ENCODE data around the gene ACSM6. TPM values are rescaled to one million over a fixed set of nuclear protein-coding genes. Genes with fewer than 3 reads are reported as not detected.

The ACSM6 gene
- total RNA-seq, 4 donors from 2014 or later = not detected

GRCh38 chr10:95256268-95256667, 62.2 kb downstream of the ACSM6 start:
- intact Hi-C loops (cut with DNase I; ENCODE audit: low total_unique reads) (no loop called here), in situ Hi-C loops (cut with MboI; ENCODE audit: low sequenced_read_pairs in 4 of 4) (no loop called here)
- Histone ChIP-seq H3K4me1 (peaks cover 22 to 31% of the 10 kb centered on the region in 2 donors), H3K36me3 (peaks cover 0 to 45% of the 10 kb centered on the region in 2 donors), H3K4me3 (no peak overlapping the region), H3K27me3 (no peaks in the 10 kb centered on the region), H3K27ac (peak overlapping the region in 1 of 4 donors; percentile 85), H3K9me3 (no peaks in the 10 kb centered on the region)
- DNase-seq = no peak
- TF ChIP-seq CTCF (IDR thresholded peaks at IDR 0.05 in 4 of 5, conservative IDR thresholded peaks at IDR 0.05 in 1 of 5) = no peak
- TF ChIP-seq POLR2A (IDR thresholded peaks at IDR 0.05) = no peak
- ATAC-seq = no peak

GRCh38 chr10:95257849-95258248, 63.8 kb downstream of the ACSM6 start:
- intact Hi-C loops (cut with DNase I; ENCODE audit: low total_unique reads) = no loop called here
- H3K4me3 ChIP-seq = no peak overlapping the region
- H3K4me1 ChIP-seq = peaks cover 30 to 31% of the 10 kb centered on the region in 2 donors
- peaks cover 0 to 57% of the 10 kb centered on the region in 2 donors for H3K36me3 ChIP-seq
- ATAC-seq (no peak), DNase-seq (no peak)
- no peaks in the 10 kb centered on the region for H3K27me3 ChIP-seq
- TF ChIP-seq POLR2A (IDR thresholded peaks at IDR 0.05) = no peak
- no peak for TF ChIP-seq CTCF (IDR thresholded peaks at IDR 0.05 in 4 of 5, conservative IDR thresholded peaks at IDR 0.05 in 1 of 5)
- H3K27ac ChIP-seq = peak overlapping the region; percentile 34 to 97 (median 66)
- in situ Hi-C loops (cut with MboI; ENCODE audit: low sequenced_read_pairs in 4 of 4) = no loop called here
- no peaks in the 10 kb centered on the region for H3K9me3 ChIP-seq

- Histone ChIP-seq H3K4me3 (no peak overlapping the region), H3K27me3 (no peaks in the 10 kb centered on the region), H3K27ac (peak overlapping the region; percentile 67 to 97 (median 92)), H3K4me1 (peaks cover 49 to 50% of the 10 kb centered on the region in 2 donors), H3K36me3 (peaks cover 0 to 78% of the 10 kb centered on the region in 2 donors), H3K9me3 (no peaks in the 10 kb centered on the region)
- in situ Hi-C loops (cut with MboI; ENCODE audit: low sequenced_read_pairs in 4 of 4) (no loop called here), intact Hi-C loops (cut with DNase I; ENCODE audit: low total_unique reads) (no loop called here)
- no peak for DNase-seq
- ATAC-seq = peak in 1 of 2 donors; percentile 47
- TF ChIP-seq POLR2A (IDR thresholded peaks at IDR 0.05) (no peak), CTCF (IDR thresholded peaks at IDR 0.05 in 4 of 5, conservative IDR thresholded peaks at IDR 0.05 in 1 of 5) (no peak)
Measured at GRCh38 chr10:95260397-95260881, 66.4 kb downstream of the ACSM6 start.

- Histone ChIP-seq H3K4me3 (no peak overlapping the region), H3K27ac (peak overlapping the region; percentile 67 to 97 (median 92)), H3K27me3 (no peaks in the 10 kb centered on the region), H3K36me3 (peaks cover 0 to 78% of the 10 kb centered on the region in 2 donors), H3K4me1 (peaks cover 47 to 51% of the 10 kb centered on the region in 2 donors), H3K9me3 (no peaks in the 10 kb centered on the region)
- intact Hi-C loops (cut with DNase I; ENCODE audit: low total_unique reads) = no loop called here
- TF ChIP-seq CTCF (IDR thresholded peaks at IDR 0.05 in 4 of 5, conservative IDR thresholded peaks at IDR 0.05 in 1 of 5) (no peak), POLR2A (IDR thresholded peaks at IDR 0.05) (no peak)
- in situ Hi-C loops (cut with MboI; ENCODE audit: low sequenced_read_pairs in 4 of 4) = no loop called here
- DNase-seq (no peak), ATAC-seq (peak in 1 of 2 donors; percentile 26)
Measured at GRCh38 chr10:95260909-95261552, 67.0 kb downstream of the ACSM6 start.
